Endodermal cell (in vitro differentiated cells): ENCODE data around the gene PDE4D. TPM values are rescaled to one million over a fixed set of nuclear protein-coding genes. Genes with fewer than 3 reads are reported as not detected.
"Not testable (repeated sequence)": the region's sequence is repeated elsewhere in the genome, so short reads cannot be mapped to it uniquely, and the experiment has no call there.

ENCODE experiments used
- DNase-seq: peaks from one replicate; pipeline ENCODE4 v3.0.0-alpha.2; 2017
- H3K27ac ChIP-seq: 2 replicates; pipeline ENCODE4 v1.5.1; 2013; ENCODE audit warnings: mild to moderate bottlenecking, low read depth, low read length, moderate library complexity
- H3K27me3 ChIP-seq: 2 replicates; pipeline ENCODE4 v1.6.1; 2013; ENCODE audit warnings: mild to moderate bottlenecking, low read length, moderate library complexity; ENCODE audit not compliant: insufficient read depth, control insufficient read depth, poor library complexity, severe bottlenecking
- H3K36me3 ChIP-seq: 2 replicates; pipeline ENCODE4 v1.7.0; 2013; ENCODE audit warnings: mild to moderate bottlenecking, low read length, moderate library complexity; ENCODE audit not compliant: control insufficient read depth, insufficient read depth
- H3K4me1 ChIP-seq: one replicate; pipeline ENCODE4 v1.7.0; 2013; ENCODE audit warnings: low read length; ENCODE audit not compliant: control insufficient read depth, insufficient read depth
- H3K4me3 ChIP-seq: 2 replicates; pipeline ENCODE4 v1.5.1; 2013; ENCODE audit warnings: mild to moderate bottlenecking, low read length, moderate library complexity
- H3K9ac ChIP-seq: 2 replicates; pipeline ENCODE4 v1.6.1; 2013; ENCODE audit warnings: mild to moderate bottlenecking, low read length, moderate library complexity; ENCODE audit not compliant: poor library complexity, severe bottlenecking; ENCODE audit errors: extremely low read depth
- H3K9me3 ChIP-seq: 2 replicates; pipeline ENCODE4 v1.6.1; 2013; ENCODE audit warnings: mild to moderate bottlenecking, low read length, moderate library complexity; ENCODE audit not compliant: control insufficient read depth
- H3K27ac Mint-ChIP-seq: 2 replicates; pipeline ENCODE4 v1.8.0; 2020; ENCODE audit warnings: mixed read lengths
- H3K27me3 Mint-ChIP-seq: 2 replicates; pipeline ENCODE4 v1.8.0; 2021; ENCODE audit warnings: mild to moderate bottlenecking, mixed read lengths; ENCODE audit not compliant: insufficient read depth
- H3K36me3 Mint-ChIP-seq: 2 replicates; pipeline ENCODE4 v1.8.0; 2020; ENCODE audit warnings: low read depth, mixed read lengths
- H3K4me1 Mint-ChIP-seq: 2 replicates; pipeline ENCODE4 v1.8.0; 2020; ENCODE audit warnings: mixed read lengths
- H3K4me3 Mint-ChIP-seq: 2 replicates; pipeline ENCODE4 v1.8.0; 2020; ENCODE audit warnings: mild to moderate bottlenecking, moderate library complexity, mixed read lengths
- H3K9me3 Mint-ChIP-seq: 2 replicates; pipeline ENCODE4 v1.8.0; 2020; ENCODE audit warnings: mild to moderate bottlenecking, mixed read lengths
- WGBS, 2 experiments: methylation state at CpG; one replicate each; pipeline versions ENCODE4 v1.1.5 to v1.1.7; 2013; ENCODE audit warnings: missing lambda C conversion rate in 2 of 2, mixed read lengths in 1 of 2; ENCODE audit not compliant: insufficient coverage in 1 of 2, insufficient read length in 1 of 2; 5-methylcytosine and 5-hydroxymethylcytosine counted together
- total RNA-seq, 2 donors: library from RNA; stranded (reverse); fragmentation: NEBNext Ultra II Directional in 1 of 2; extraction: Animal tissue kit (Norgen Biotek cat#: 25700) in 1 of 2; gene quantifications; 2 replicates in 1 of 2; 3 replicates in 1 of 2; pipeline ENCODE4 v1.2.1, GENCODE V29; 2021
- TF ChIP-seq, protein P1 (sequence below): fragments of 200-600 bp; sonication (generic); conservative IDR thresholded peaks from 2 replicates; pipeline ENCODE4 v1.5.0; 2021; ENCODE audit warnings: antibody characterized with exemption, mild to moderate bottlenecking

PDE4D gene
- total RNA-seq, 2 donors from 2014 or later, result 9.2 to 11.4 TPM

DNA sequence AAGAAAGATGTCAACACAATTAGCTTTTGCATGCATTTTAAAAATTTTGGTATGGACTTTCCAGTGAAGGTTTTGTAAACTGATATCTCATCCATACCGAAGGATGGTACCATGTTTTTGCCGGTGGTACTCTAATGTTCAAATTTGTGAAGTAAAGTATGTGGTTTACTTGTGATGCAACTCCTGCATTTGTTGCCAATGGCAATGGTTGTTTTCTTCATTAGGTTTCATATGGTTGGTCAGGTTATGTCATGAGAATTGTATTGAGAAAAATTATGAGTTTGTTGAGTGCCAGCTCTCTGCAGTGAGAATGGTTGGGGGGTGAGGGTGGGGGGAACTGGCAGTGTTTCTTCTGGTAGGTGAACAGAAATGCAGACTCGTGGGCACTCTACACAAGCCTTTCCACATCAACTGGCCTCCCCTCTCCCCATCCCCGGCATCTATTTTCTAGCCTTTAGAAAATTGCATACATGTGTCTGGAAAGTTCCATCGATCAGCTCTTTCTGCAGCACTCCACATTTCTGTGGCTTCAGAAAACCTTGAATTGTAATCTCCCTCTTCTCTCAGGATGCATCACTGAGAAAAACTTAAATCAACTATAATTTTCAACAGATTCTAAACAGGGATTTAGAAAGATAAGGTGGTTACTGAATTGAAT is 107.7 kb downstream of the PDE4D start:
- Histone ChIP-seq H3K4me1 (no peaks in the 10 kb centered on the region), H3K27me3 (no peaks in the 10 kb centered on the region), H3K27ac (no peak overlapping the region), H3K9ac (no peak overlapping the region), H3K4me3 (no peak overlapping the region), H3K36me3 (no peaks in the 10 kb centered on the region), H3K9me3 (no peaks in the 10 kb centered on the region)
- H3K36me3 Mint-ChIP-seq, result no peaks in the 10 kb centered on the region
- H3K27me3 Mint-ChIP-seq, result no peaks in the 10 kb centered on the region
- DNase-seq, result no peak
- no peaks in the 10 kb centered on the region for H3K9me3 Mint-ChIP-seq
- TF ChIP-seq, protein P1, sequence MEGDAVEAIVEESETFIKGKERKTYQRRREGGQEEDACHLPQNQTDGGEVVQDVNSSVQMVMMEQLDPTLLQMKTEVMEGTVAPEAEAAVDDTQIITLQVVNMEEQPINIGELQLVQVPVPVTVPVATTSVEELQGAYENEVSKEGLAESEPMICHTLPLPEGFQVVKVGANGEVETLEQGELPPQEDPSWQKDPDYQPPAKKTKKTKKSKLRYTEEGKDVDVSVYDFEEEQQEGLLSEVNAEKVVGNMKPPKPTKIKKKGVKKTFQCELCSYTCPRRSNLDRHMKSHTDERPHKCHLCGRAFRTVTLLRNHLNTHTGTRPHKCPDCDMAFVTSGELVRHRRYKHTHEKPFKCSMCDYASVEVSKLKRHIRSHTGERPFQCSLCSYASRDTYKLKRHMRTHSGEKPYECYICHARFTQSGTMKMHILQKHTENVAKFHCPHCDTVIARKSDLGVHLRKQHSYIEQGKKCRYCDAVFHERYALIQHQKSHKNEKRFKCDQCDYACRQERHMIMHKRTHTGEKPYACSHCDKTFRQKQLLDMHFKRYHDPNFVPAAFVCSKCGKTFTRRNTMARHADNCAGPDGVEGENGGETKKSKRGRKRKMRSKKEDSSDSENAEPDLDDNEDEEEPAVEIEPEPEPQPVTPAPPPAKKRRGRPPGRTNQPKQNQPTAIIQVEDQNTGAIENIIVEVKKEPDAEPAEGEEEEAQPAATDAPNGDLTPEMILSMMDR, result no peak
- peaks cover 5% of the 10 kb centered on the region for H3K4me1 Mint-ChIP-seq
- WGBS, 2 experiments, result 69 to 100% methylated on average over 1 to 5 of the region's 5 CpGs
- no peak overlapping the region for H3K4me3 Mint-ChIP-seq
- H3K27ac Mint-ChIP-seq, result no peak overlapping the region

DNA sequence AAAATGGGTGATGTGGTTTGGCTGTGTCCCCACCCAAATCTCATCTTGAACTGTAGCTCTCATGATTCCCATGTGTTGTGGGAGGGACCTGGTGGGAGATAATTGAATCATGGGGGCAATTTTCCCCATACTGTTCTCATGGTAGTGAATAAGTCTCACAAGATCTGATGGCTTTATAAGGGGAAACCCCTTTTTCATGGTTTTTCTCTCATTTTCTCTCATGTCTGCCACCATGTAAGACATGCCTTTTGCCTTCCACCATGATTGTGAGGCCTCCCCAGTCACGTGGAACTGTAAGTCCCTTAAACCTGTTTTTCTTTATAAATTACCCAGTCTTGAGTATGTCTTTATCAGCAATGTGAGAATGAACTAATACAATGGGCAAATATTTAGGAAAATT is 108.8 kb downstream of the PDE4D start:
- not testable (repeated sequence) for H3K36me3 Mint-ChIP-seq, H3K4me1 ChIP-seq, H3K9me3 ChIP-seq, H3K27me3 Mint-ChIP-seq, H3K4me1 Mint-ChIP-seq, H3K27me3 ChIP-seq, DNase-seq, H3K36me3 ChIP-seq, H3K9me3 Mint-ChIP-seq, H3K27ac ChIP-seq, H3K9ac ChIP-seq, H3K27ac Mint-ChIP-seq, H3K4me3 ChIP-seq, H3K4me3 Mint-ChIP-seq
- WGBS, 2 experiments, result 86% methylated on average over 1 of the region's 1 CpG; no CpG with 5 or more reads in 1 of the 2 experiments

DNA sequence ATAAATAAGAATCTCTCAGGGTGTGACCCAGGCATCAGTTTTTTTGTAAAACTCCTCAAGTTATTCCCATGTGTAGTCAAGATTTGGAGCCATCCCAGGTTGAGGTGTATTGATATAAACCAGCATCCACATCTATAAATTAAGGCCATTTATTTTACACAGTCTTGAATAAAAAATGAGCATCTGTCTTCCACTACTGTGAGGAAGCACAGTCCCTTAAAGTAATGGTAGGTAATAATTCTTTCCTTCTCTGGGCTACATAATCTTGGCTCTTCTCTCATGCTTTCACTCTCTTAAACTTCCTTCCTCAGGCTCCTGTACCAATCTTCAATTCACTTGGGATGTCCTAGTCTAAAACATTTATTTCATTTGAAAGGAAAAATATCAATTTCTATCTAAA is 110.3 kb downstream of the PDE4D start:
- H3K9me3 Mint-ChIP-seq, result no peaks in the 10 kb centered on the region
- no peak overlapping the region for H3K27ac Mint-ChIP-seq
- H3K4me3 ChIP-seq, result no peak overlapping the region
- DNase-seq, result no peak
- H3K4me1 Mint-ChIP-seq, result no peaks in the 10 kb centered on the region
- TF ChIP-seq, protein P1, result no peak
- H3K4me1 ChIP-seq, result no peaks in the 10 kb centered on the region
- H3K27me3 ChIP-seq, result no peaks in the 10 kb centered on the region
- H3K27ac ChIP-seq, result no peak overlapping the region
- no peaks in the 10 kb centered on the region for H3K9me3 ChIP-seq
- H3K36me3 Mint-ChIP-seq, result no peaks in the 10 kb centered on the region
- no peaks in the 10 kb centered on the region for H3K27me3 Mint-ChIP-seq
- H3K36me3 ChIP-seq, result no peaks in the 10 kb centered on the region
- no peak overlapping the region for H3K9ac ChIP-seq
- no peak overlapping the region for H3K4me3 Mint-ChIP-seq

DNA sequence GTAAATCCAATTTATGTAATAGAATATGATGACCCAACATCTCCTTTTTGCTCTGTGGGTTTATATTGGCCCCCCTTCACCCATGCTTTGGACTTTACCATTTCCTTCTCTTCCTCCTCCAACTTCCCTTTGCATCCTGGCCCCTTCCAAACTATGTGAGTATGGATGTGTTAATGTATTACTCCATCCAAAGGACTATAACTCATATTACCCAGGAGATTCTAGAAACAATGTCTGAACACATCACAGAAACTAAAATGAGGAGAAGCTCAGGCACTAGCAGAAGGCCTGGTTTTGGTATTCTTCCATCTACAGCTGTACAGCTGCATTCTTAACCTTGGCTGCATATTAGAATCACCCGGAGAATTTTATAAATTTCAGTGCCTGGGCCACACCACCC is 110.7 kb downstream of the PDE4D start:
- H3K27me3 ChIP-seq, result no peaks in the 10 kb centered on the region
- no peaks in the 10 kb centered on the region for H3K9me3 Mint-ChIP-seq
- no peaks in the 10 kb centered on the region for H3K4me1 Mint-ChIP-seq
- no peaks in the 10 kb centered on the region for H3K9me3 ChIP-seq
- DNase-seq, result no peak
- H3K27ac Mint-ChIP-seq, result no peak overlapping the region
- WGBS, 2 experiments, result 90% methylated on average over 1 of the region's 1 CpG; no CpG with 5 or more reads in 1 of the 2 experiments
- H3K27ac ChIP-seq, result no peak overlapping the region
- no peaks in the 10 kb centered on the region for H3K4me1 ChIP-seq
- TF ChIP-seq, protein P1, result no peak
- no peaks in the 10 kb centered on the region for H3K36me3 Mint-ChIP-seq
- H3K4me3 ChIP-seq, result no peak overlapping the region
- H3K36me3 ChIP-seq, result no peaks in the 10 kb centered on the region
- no peak overlapping the region for H3K4me3 Mint-ChIP-seq
- H3K27me3 Mint-ChIP-seq, result no peaks in the 10 kb centered on the region
- no peak overlapping the region for H3K9ac ChIP-seq
